HG03565 (cell line): Measurements from ENCODE around the gene CDC42BPA.
A peak's percentile ranks its signal among the peaks of the same experiment; 100 is the strongest.
"Not testable (repeated sequence)": the region's sequence is repeated elsewhere in the genome, so short reads cannot be mapped to it uniquely, and the experiment has no call there.

Source experiments
- ATAC-seq: cut with Tn5 transposase; IDR thresholded peaks from one replicate; pipeline ENCODE4 v1.9.1; 2021; ENCODE audit warnings: mild to moderate bottlenecking, moderate library complexity; ENCODE audit not compliant: unreplicated experiment

Gene CDC42BPA

GRCh38 chr1:227002531-227003049 lies 315.7 kb downstream of the CDC42BPA start:
- ATAC-seq = no peak

- not testable (repeated sequence) for ATAC-seq
Observed at GRCh38 chr1:226999579-226999978, 318.7 kb downstream of the CDC42BPA start.

- ATAC-seq = peak; percentile 97
Observed at GRCh38 chr1:226995365-226996332, 322.6 kb downstream of the CDC42BPA start.

- peak; percentile 1 for ATAC-seq
Observed at GRCh38 chr1:226994586-226995364, 323.5 kb downstream of the CDC42BPA start.

GRCh38 chr1:226993814-226994585 lies 324.3 kb downstream of the CDC42BPA start:
- no peak for ATAC-seq

- no peak for ATAC-seq
Observed at GRCh38 chr1:226991920-226992319, 326.4 kb downstream of the CDC42BPA start.

- peak; percentile 70 for ATAC-seq
Observed at GRCh38 chr1:226990133-226990716, 328.1 kb downstream of the CDC42BPA start.

- ATAC-seq = no peak
Observed at GRCh38 chr1:226989085-226989920, 329.0 kb downstream of the CDC42BPA start.

GRCh38 chr1:226988334-226988666 lies 330.0 kb downstream of the CDC42BPA start:
- ATAC-seq = no peak

- ATAC-seq = no peak
Observed at GRCh38 chr1:226987623-226988333, 330.5 kb downstream of the CDC42BPA start.

- no peak for ATAC-seq
Observed at GRCh38 chr1:226987179-226987536, 331.1 kb downstream of the CDC42BPA start.

GRCh38 chr1:226986496-226987178 lies 331.7 kb downstream of the CDC42BPA start:
- no peak for ATAC-seq

- no peak for ATAC-seq
Observed at GRCh38 chr1:226985839-226986463, 332.3 kb downstream of the CDC42BPA start.

- no peak for ATAC-seq
Observed at GRCh38 chr1:226985239-226985838, 333.0 kb downstream of the CDC42BPA start.

GRCh38 chr1:226984521-226985238 lies 333.6 kb downstream of the CDC42BPA start:
- ATAC-seq = no peak

- ATAC-seq = no peak
Observed at GRCh38 chr1:226983992-226984364, 334.3 kb downstream of the CDC42BPA start.
